Choroid plexus epithelial cell (primary cell): ENCODE measurements around the gene EEFSEC.

Experiments used
- DNase-seq: peaks from one replicate; pipeline ENCODE4 v3.0.0-alpha.2; 2010; ENCODE audit warnings: low read depth
- H3K4me3 ChIP-seq: 2 replicates; pipeline ENCODE4 v1.5.1; 2011; ENCODE audit warnings: low read depth, mild to moderate bottlenecking, control low read depth, low read length, moderate library complexity
- TF ChIP-seq, protein P1 (sequence below): conservative IDR thresholded peaks from 2 replicates; pipeline ENCODE4 v1.5.1; 2011; ENCODE audit warnings: low read depth, mild to moderate bottlenecking, control low read depth, inconsistent platforms, low read length, moderate library complexity

Gene EEFSEC

DNA sequence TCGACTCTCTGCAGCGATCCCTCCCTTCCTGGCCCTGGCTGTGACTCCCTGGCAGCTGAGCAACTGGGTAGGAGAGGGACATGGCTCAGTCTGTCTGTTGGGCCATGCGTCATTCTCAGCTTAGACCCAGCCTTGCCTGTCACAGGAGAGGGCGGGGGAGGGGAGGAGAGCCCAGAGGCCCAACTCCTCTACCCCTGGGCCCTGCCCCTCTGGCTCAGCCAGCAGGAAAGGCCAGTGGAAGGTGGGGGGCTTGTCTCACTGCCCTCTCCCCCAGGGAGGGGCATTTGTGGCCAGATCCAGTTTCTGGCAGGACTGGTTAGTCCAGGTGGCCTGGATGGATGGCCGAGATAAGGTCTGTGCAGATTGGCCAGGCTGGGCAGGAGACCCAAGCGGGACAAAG is 281.8 kb downstream of the EEFSEC start:
- TF ChIP-seq, protein P1, sequence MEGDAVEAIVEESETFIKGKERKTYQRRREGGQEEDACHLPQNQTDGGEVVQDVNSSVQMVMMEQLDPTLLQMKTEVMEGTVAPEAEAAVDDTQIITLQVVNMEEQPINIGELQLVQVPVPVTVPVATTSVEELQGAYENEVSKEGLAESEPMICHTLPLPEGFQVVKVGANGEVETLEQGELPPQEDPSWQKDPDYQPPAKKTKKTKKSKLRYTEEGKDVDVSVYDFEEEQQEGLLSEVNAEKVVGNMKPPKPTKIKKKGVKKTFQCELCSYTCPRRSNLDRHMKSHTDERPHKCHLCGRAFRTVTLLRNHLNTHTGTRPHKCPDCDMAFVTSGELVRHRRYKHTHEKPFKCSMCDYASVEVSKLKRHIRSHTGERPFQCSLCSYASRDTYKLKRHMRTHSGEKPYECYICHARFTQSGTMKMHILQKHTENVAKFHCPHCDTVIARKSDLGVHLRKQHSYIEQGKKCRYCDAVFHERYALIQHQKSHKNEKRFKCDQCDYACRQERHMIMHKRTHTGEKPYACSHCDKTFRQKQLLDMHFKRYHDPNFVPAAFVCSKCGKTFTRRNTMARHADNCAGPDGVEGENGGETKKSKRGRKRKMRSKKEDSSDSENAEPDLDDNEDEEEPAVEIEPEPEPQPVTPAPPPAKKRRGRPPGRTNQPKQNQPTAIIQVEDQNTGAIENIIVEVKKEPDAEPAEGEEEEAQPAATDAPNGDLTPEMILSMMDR = no peak

DNA sequence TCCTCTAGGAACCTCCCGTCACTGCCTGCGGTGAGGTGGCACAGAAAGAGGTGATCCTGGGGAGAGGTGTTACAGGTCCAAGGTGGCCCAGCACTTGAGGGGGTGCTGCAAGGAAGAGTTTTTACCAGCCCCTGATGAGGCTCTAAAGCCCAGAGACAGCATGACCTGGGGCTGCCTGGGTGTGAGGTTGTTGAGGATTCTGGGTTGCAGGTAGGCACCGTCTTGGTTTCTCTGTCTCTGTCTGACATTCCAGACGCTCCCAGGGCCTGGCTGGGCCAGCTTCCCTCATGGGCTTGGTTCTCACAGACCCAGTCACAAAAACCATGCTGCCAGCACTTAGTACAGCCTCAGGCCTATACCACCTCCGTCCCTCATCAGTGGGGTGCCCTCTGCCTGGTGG is 282.3 kb downstream of the EEFSEC start:
- TF ChIP-seq, protein P1 = no peak
- H3K4me3 ChIP-seq = no peak overlapping the region

More for the DNA sequence above, 281.8 kb downstream of the EEFSEC start:
- no peak for DNase-seq
- no peak overlapping the region for H3K4me3 ChIP-seq

DNA sequence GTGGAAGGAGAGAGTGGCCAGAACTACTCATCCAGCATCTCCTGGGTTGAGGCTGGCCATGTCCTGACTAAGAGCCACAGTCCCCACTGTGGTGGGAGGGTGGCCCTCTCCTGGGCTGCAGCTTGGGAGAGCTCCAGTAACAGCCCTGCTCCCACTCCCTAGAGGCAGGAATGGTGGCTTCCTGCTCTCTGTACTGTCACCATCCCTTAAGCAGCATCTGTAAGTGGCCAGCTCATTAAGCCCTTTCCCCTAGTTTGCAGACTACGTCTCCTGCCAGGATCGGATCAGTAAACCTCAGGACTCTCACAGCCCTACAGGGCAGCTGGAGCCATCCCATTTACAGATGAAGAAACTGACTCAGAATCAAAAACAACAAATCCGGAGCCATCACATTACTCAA is 282.9 kb downstream of the EEFSEC start:
- TF ChIP-seq, protein P1 = no peak
- H3K4me3 ChIP-seq = no peak overlapping the region
- no peak for DNase-seq

More for the DNA sequence above, 282.3 kb downstream of the EEFSEC start:
- DNase-seq = no peak

DNA sequence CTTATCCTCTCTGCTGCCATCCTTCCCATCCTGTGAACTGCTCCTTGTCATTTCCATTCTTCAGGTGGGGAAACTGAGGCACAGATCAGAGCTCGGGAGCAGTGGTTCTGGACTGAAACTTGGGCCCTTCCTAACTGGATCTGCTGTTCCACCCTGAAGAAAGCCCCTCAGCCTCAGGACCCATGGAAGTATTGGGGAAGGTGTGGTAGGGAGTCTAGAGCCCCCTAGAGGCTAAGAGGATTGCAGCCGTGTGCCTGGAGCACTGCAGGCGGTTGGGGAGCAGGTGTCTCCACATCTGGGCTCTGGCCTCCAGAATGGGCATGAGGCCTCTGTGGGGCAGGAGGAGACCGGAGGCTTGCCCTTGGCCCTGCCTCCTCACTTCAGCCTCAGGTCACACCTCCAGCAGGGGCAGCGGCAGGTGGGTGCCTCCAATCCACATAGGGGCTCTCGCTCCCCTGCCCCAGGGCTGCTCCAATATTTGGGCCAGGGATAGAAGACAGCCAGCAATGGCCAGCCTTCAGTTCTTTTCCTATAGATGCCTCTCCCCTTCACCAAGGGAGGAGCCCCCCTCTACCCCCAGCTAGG is 285.3 kb downstream of the EEFSEC start:
- no peak for DNase-seq
- TF ChIP-seq, protein P1 = peak; percentile 45

DNA sequence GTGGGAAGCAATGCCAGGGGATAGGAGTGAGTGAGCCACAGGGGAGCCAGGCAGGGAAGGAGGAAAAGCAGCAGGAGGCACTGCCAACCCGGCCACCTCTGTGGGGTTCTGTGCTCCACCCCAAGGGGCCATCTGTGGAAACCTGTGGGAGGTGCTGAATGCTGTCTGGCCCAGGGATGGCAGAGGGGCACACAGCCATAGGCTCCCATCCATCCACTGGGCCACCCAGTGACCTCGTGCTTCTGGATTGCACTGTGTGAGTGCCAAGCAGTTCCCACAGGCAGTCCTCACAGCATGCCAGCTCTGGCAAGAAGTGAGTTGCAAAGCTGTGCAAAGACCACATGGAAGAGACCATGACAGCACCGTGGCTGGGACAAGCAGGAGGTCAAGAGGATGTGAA is 285.9 kb downstream of the EEFSEC start:
- TF ChIP-seq, protein P1 = no peak
- DNase-seq = no peak
- no peak overlapping the region for H3K4me3 ChIP-seq

More for the DNA sequence above, 285.3 kb downstream of the EEFSEC start:
- H3K4me3 ChIP-seq = no peak overlapping the region

DNA sequence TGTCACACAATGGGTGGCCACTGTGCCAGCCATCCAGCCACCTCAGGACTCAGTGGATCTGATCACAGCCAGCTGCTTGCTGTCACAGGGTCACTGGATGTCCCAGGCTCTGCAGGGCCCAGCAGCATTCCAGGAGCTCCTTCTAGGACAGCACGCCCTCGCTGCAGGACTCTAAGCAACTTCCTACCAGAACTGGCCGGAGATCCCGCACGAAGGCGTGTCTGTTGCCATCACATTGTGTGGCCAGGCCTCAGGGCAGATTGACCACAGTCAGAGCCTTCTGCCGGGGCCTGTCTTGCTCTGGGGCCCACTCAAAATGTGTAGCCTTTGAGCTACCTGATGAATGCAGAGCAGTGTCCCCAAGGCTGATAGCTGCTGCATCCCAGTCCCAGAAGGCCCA is 288.8 kb downstream of the EEFSEC start:
- TF ChIP-seq, protein P1 = no peak

DNA sequence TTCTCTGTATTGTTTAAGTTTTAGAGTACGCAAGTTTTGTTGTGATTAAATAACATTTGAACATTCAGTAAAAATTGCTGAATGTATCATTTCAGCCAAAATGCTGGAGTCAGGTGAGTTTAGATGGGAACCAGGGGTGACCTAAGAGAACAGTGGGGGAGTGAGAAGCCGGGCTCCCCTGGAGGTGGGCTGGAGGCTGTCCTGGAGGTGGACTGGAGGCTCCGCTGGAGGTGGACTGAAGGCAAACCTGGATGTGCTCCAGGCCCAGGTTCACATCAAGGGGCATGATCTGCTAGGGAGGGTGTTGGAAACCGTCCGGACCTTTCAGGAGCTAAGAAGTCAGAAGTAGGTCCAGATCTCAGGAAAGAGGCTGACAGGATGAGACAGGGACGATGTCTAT is 289.7 kb downstream of the EEFSEC start:
- H3K4me3 ChIP-seq = no peak overlapping the region
- TF ChIP-seq, protein P1 = no peak
- DNase-seq = no peak

More for the DNA sequence above, 288.8 kb downstream of the EEFSEC start:
- DNase-seq = no peak
- H3K4me3 ChIP-seq = no peak overlapping the region
